ENCODE data around the gene NSD2.

Gene NSD2

GRCh38 chr4:1940566-1940965 is 69.4 kb downstream of the NSD2 start:
- DNase-seq (ENCODE audit: low read depth), result no peak
- TF ChIP-seq CTCF (IDR thresholded peaks at IDR 0.05; ENCODE audit: insufficient read depth, low read depth, low read length, missing control alignments), result no peak
- H3K4me3 ChIP-seq (ENCODE audit: low read length), result no peak overlapping the region

- no peak for DNase-seq (ENCODE audit: low read depth)
- no peak for TF ChIP-seq CTCF (IDR thresholded peaks at IDR 0.05; ENCODE audit: insufficient read depth, low read depth, low read length, missing control alignments)
- no peak overlapping the region for H3K4me3 ChIP-seq (ENCODE audit: low read length)
These were observed 72.7 kb downstream of the NSD2 start for GRCh38 chr4:1943928-1944327.

- no peak overlapping the region for H3K4me3 ChIP-seq (ENCODE audit: low read length)
- TF ChIP-seq CTCF (IDR thresholded peaks at IDR 0.05; ENCODE audit: insufficient read depth, low read depth, low read length, missing control alignments), result no peak
- no peak for DNase-seq (ENCODE audit: low read depth)
These were observed 74.1 kb downstream of the NSD2 start for GRCh38 chr4:1945124-1945895.

GRCh38 chr4:1945912-1946311 is 74.7 kb downstream of the NSD2 start:
- TF ChIP-seq CTCF (IDR thresholded peaks at IDR 0.05; ENCODE audit: insufficient read depth, low read depth, low read length, missing control alignments), result no peak
- H3K4me3 ChIP-seq (ENCODE audit: low read length), result no peak overlapping the region
- DNase-seq (ENCODE audit: low read depth), result no peak

- DNase-seq (ENCODE audit: low read depth), result no peak
- no peak for TF ChIP-seq CTCF (IDR thresholded peaks at IDR 0.05; ENCODE audit: insufficient read depth, low read depth, low read length, missing control alignments)
- no peak overlapping the region for H3K4me3 ChIP-seq (ENCODE audit: low read length)
These were observed 77.0 kb downstream of the NSD2 start for GRCh38 chr4:1948232-1948631.

GRCh38 chr4:1948892-1949436 is 77.8 kb downstream of the NSD2 start:
- TF ChIP-seq CTCF (IDR thresholded peaks at IDR 0.05; ENCODE audit: insufficient read depth, low read depth, low read length, missing control alignments), result no peak
- DNase-seq (ENCODE audit: low read depth), result no peak
- H3K4me3 ChIP-seq (ENCODE audit: low read length), result no peak overlapping the region

GRCh38 chr4:1950369-1950768 is 79.2 kb downstream of the NSD2 start:
- DNase-seq (ENCODE audit: low read depth), result no peak
- no peak for TF ChIP-seq CTCF (IDR thresholded peaks at IDR 0.05; ENCODE audit: insufficient read depth, low read depth, low read length, missing control alignments)
- H3K4me3 ChIP-seq (ENCODE audit: low read length), result no peak overlapping the region
